Activated CD4-positive, alpha-beta T cell treated with anti-CD3 and anti-CD28 coated beads, Interleukin-2, amount 10 ng/mL, durations not matched to agents 24 days and 14 days (primary cell): ENCODE results near the gene PC. TPM values are rescaled to one million over a fixed set of nuclear protein-coding genes. Genes with fewer than 3 reads are reported as not detected.

Experiments
- DNase-seq: peaks from one replicate; pipeline ENCODE4 v3.0.0; 2022
- H3K27ac Mint-ChIP-seq: one replicate; pipeline ENCODE4 v1.8.0; 2022; ENCODE audit warnings: mild to moderate bottlenecking, mixed read lengths
- H3K27me3 Mint-ChIP-seq: one replicate; pipeline ENCODE4 v1.8.0; 2022; ENCODE audit warnings: mixed read lengths
- H3K36me3 Mint-ChIP-seq: one replicate; pipeline ENCODE4 v1.8.0; 2022; ENCODE audit warnings: low read depth, mild to moderate bottlenecking, mixed read lengths
- H3K4me1 Mint-ChIP-seq: one replicate; pipeline ENCODE4 v1.8.0; 2021; ENCODE audit warnings: mixed read lengths
- H3K4me3 Mint-ChIP-seq: one replicate; pipeline ENCODE4 v1.8.0; 2022; ENCODE audit warnings: mild to moderate bottlenecking, moderate library complexity, mixed read lengths
- H3K9me3 Mint-ChIP-seq: one replicate; pipeline ENCODE4 v1.8.0; 2021; ENCODE audit warnings: mixed read lengths
- intact Hi-C: fragments of 100-400 bp; cut with micrococcal nuclease; formaldehyde crosslinking; loops from one replicate; pipeline ENCODE4 v1.15.1; 2023
- total RNA-seq: library from RNA; stranded (reverse); gene quantifications from 2 replicates; pipeline ENCODE4 v1.2.3, GENCODE V29; 2022

The PC gene
- total RNA-seq, 1 donor from 2014 or later, result 13.1 TPM

- H3K27me3 Mint-ChIP-seq, result no peaks in the 10 kb centered on the region
- no peak overlapping the region for H3K4me3 Mint-ChIP-seq
- DNase-seq, result no peak
- H3K9me3 Mint-ChIP-seq, result no peaks in the 10 kb centered on the region
- intact Hi-C loops, result loop anchor here (10.0 kb wide), 1 partner anchor 88 kb away; the partner anchor contains the start of gene C11orf86
- no peak overlapping the region for H3K27ac Mint-ChIP-seq
- no peaks in the 10 kb centered on the region for H3K36me3 Mint-ChIP-seq
- peaks cover 1% of the 10 kb centered on the region for H3K4me1 Mint-ChIP-seq
Observed at GRCh38 chr11:66886671-66887221, 71.4 kb downstream of the PC start.

- Mint-ChIP-seq H3K4me3 (no peak overlapping the region), H3K4me1 (peaks cover 3% of the 10 kb centered on the region), H3K9me3 (no peaks in the 10 kb centered on the region), H3K27me3 (no peaks in the 10 kb centered on the region), H3K36me3 (no peaks in the 10 kb centered on the region), H3K27ac (no peak overlapping the region)
- no peak for DNase-seq
- intact Hi-C loops, result loop anchor here (10.0 kb wide), 1 partner anchor 89 kb away; the partner anchor contains the start of gene C11orf86
Observed at GRCh38 chr11:66885950-66886440, 72.2 kb downstream of the PC start.

GRCh38 chr11:66885469-66885868 lies 72.7 kb downstream of the PC start:
- H3K27ac Mint-ChIP-seq, result no peak overlapping the region
- intact Hi-C loops, result loop anchor here (10.0 kb wide), 1 partner anchor 89 kb away; the partner anchor contains the start of gene C11orf86
- no peaks in the 10 kb centered on the region for H3K9me3 Mint-ChIP-seq
- DNase-seq, result no peak
- H3K4me3 Mint-ChIP-seq, result no peak overlapping the region
- no peaks in the 10 kb centered on the region for H3K27me3 Mint-ChIP-seq
- H3K36me3 Mint-ChIP-seq, result no peaks in the 10 kb centered on the region
- peaks cover 9% of the 10 kb centered on the region for H3K4me1 Mint-ChIP-seq

GRCh38 chr11:66884443-66884842 lies 73.7 kb downstream of the PC start:
- H3K36me3 Mint-ChIP-seq, result no peaks in the 10 kb centered on the region
- intact Hi-C loops, result loop anchor here (5.0 to 10.0 kb wide), 2 partner anchors 90 to 192 kb away; partner anchors contain the start of gene C11orf86
- no peak overlapping the region for H3K27ac Mint-ChIP-seq
- H3K27me3 Mint-ChIP-seq, result no peaks in the 10 kb centered on the region
- peaks cover 10% of the 10 kb centered on the region for H3K4me1 Mint-ChIP-seq
- no peaks in the 10 kb centered on the region for H3K9me3 Mint-ChIP-seq
- DNase-seq, result no peak
- H3K4me3 Mint-ChIP-seq, result no peak overlapping the region

GRCh38 chr11:66883016-66883965 lies 74.9 kb downstream of the PC start:
- no peaks in the 10 kb centered on the region for H3K27me3 Mint-ChIP-seq
- peaks cover 10% of the 10 kb centered on the region for H3K4me1 Mint-ChIP-seq
- no peak overlapping the region for H3K4me3 Mint-ChIP-seq
- no peak overlapping the region for H3K27ac Mint-ChIP-seq
- H3K36me3 Mint-ChIP-seq, result no peaks in the 10 kb centered on the region
- intact Hi-C loops, result loop anchor here (5.0 to 10.0 kb wide), 2 partner anchors 92 to 191 kb away; partner anchors contain the start of gene C11orf86
- H3K9me3 Mint-ChIP-seq, result no peaks in the 10 kb centered on the region
- DNase-seq, result peak; percentile 89

GRCh38 chr11:66882561-66883015 lies 75.6 kb downstream of the PC start:
- Mint-ChIP-seq H3K4me1 (peaks cover 10% of the 10 kb centered on the region), H3K9me3 (no peaks in the 10 kb centered on the region), H3K4me3 (no peak overlapping the region), H3K27me3 (no peaks in the 10 kb centered on the region), H3K36me3 (no peaks in the 10 kb centered on the region), H3K27ac (no peak overlapping the region)
- DNase-seq, result no peak
- intact Hi-C loops, result loop anchor here (5.0 to 10.0 kb wide), 2 partner anchors 92 to 190 kb away; partner anchors contain the start of gene C11orf86

- no peak for DNase-seq
- intact Hi-C loops, result loop anchor here (5.0 to 10.0 kb wide), 2 partner anchors 93 to 190 kb away; partner anchors contain the start of gene C11orf86
- H3K36me3 Mint-ChIP-seq, result no peaks in the 10 kb centered on the region
- no peaks in the 10 kb centered on the region for H3K9me3 Mint-ChIP-seq
- no peaks in the 10 kb centered on the region for H3K27me3 Mint-ChIP-seq
- H3K4me1 Mint-ChIP-seq, result peaks cover 10% of the 10 kb centered on the region
- H3K27ac Mint-ChIP-seq, result no peak overlapping the region
- H3K4me3 Mint-ChIP-seq, result no peak overlapping the region
Observed at GRCh38 chr11:66881927-66882452, 76.2 kb downstream of the PC start.

GRCh38 chr11:66881451-66881835 lies 76.7 kb downstream of the PC start:
- no peak overlapping the region for H3K27ac Mint-ChIP-seq
- DNase-seq, result no peak
- H3K36me3 Mint-ChIP-seq, result no peaks in the 10 kb centered on the region
- no peak overlapping the region for H3K4me3 Mint-ChIP-seq
- intact Hi-C loops, result loop anchor here (5.0 to 10.0 kb wide), 2 partner anchors 93 to 189 kb away; partner anchors contain the start of gene C11orf86
- peaks cover 2% of the 10 kb centered on the region for H3K27me3 Mint-ChIP-seq
- no peaks in the 10 kb centered on the region for H3K9me3 Mint-ChIP-seq
- H3K4me1 Mint-ChIP-seq, result peaks cover 10% of the 10 kb centered on the region

- no peak for DNase-seq
- Mint-ChIP-seq H3K27ac (no peak overlapping the region), H3K36me3 (no peaks in the 10 kb centered on the region), H3K4me3 (no peak overlapping the region), H3K27me3 (peaks cover 2% of the 10 kb centered on the region), H3K9me3 (no peaks in the 10 kb centered on the region), H3K4me1 (peaks cover 10% of the 10 kb centered on the region)
- intact Hi-C loops, result loop anchor here (5.0 to 10.0 kb wide), 2 partner anchors 94 to 188 kb away; partner anchors contain the start of gene C11orf86
Observed at GRCh38 chr11:66880496-66881450, 77.4 kb downstream of the PC start.

- Mint-ChIP-seq H3K4me1 (peaks cover 10% of the 10 kb centered on the region), H3K9me3 (no peaks in the 10 kb centered on the region), H3K4me3 (no peak overlapping the region), H3K27me3 (peaks cover 2% of the 10 kb centered on the region), H3K36me3 (no peaks in the 10 kb centered on the region), H3K27ac (no peak overlapping the region)
- intact Hi-C loops, result loop anchor here (5.0 to 10.0 kb wide), 2 partner anchors 95 to 188 kb away; partner anchors contain the start of gene C11orf86
- DNase-seq, result no peak
Observed at GRCh38 chr11:66879999-66880398, 78.2 kb downstream of the PC start.

GRCh38 chr11:66879583-66879982 lies 78.6 kb downstream of the PC start:
- Mint-ChIP-seq H3K4me1 (peaks cover 10% of the 10 kb centered on the region), H3K4me3 (no peak overlapping the region), H3K9me3 (no peaks in the 10 kb centered on the region), H3K27ac (no peak overlapping the region), H3K27me3 (peaks cover 2% of the 10 kb centered on the region), H3K36me3 (no peaks in the 10 kb centered on the region)
- DNase-seq, result no peak
- intact Hi-C loops, result no loop called here

- intact Hi-C loops, result no loop called here
- Mint-ChIP-seq H3K27ac (no peak overlapping the region), H3K9me3 (no peaks in the 10 kb centered on the region), H3K4me3 (no peak overlapping the region), H3K27me3 (peaks cover 5% of the 10 kb centered on the region), H3K4me1 (peaks cover 10% of the 10 kb centered on the region), H3K36me3 (no peaks in the 10 kb centered on the region)
- DNase-seq, result no peak
Observed at GRCh38 chr11:66879000-66879399, 79.2 kb downstream of the PC start.
